GM18508 (cell line): ENCODE results near the gene NOS1AP.

Source experiments
- ATAC-seq: cut with Tn5 transposase; IDR thresholded peaks from one replicate; pipeline ENCODE4 v1.9.1; 2021; ENCODE audit warnings: moderate number of reproducible peaks; ENCODE audit not compliant: insufficient read depth, unreplicated experiment

NOS1AP gene

GRCh38 chr1:162281426-162281825, 211.9 kb downstream of the NOS1AP start:
- ATAC-seq = no peak

- ATAC-seq = no peak
Measured at GRCh38 chr1:162283657-162284056, 214.2 kb downstream of the NOS1AP start.

GRCh38 chr1:162284206-162284955, 214.9 kb downstream of the NOS1AP start:
- ATAC-seq = no peak

GRCh38 chr1:162285149-162285561, 215.7 kb downstream of the NOS1AP start:
- ATAC-seq = no peak

- no peak for ATAC-seq
Measured at GRCh38 chr1:162291000-162291399, 221.5 kb downstream of the NOS1AP start.

GRCh38 chr1:162292422-162292849, 222.9 kb downstream of the NOS1AP start:
- ATAC-seq = no peak

GRCh38 chr1:162293073-162293692, 223.7 kb downstream of the NOS1AP start:
- no peak for ATAC-seq

GRCh38 chr1:162294015-162294414, 224.5 kb downstream of the NOS1AP start:
- ATAC-seq = no peak

GRCh38 chr1:162297208-162297607, 227.7 kb downstream of the NOS1AP start:
- no peak for ATAC-seq

- ATAC-seq = no peak
Measured at GRCh38 chr1:162298266-162298665, 228.8 kb downstream of the NOS1AP start.

GRCh38 chr1:162299018-162299417, 229.5 kb downstream of the NOS1AP start:
- ATAC-seq = no peak

- ATAC-seq = no peak
Measured at GRCh38 chr1:162300057-162300917, 230.8 kb downstream of the NOS1AP start.

GRCh38 chr1:162301696-162302095, 232.2 kb downstream of the NOS1AP start:
- ATAC-seq = no peak

- ATAC-seq = no peak
Measured at GRCh38 chr1:162302306-162303003, 233.0 kb downstream of the NOS1AP start.

GRCh38 chr1:162303004-162303344, 233.5 kb downstream of the NOS1AP start:
- ATAC-seq = no peak

GRCh38 chr1:162304736-162305135, 235.2 kb downstream of the NOS1AP start:
- no peak for ATAC-seq

GRCh38 chr1:162305969-162306368, 236.5 kb downstream of the NOS1AP start:
- no peak for ATAC-seq

GRCh38 chr1:162310337-162310736, 240.8 kb downstream of the NOS1AP start:
- no peak for ATAC-seq

- no peak for ATAC-seq
Measured at GRCh38 chr1:162314206-162314605, 244.7 kb downstream of the NOS1AP start.

GRCh38 chr1:162315673-162316072, 246.2 kb downstream of the NOS1AP start:
- ATAC-seq = no peak
